ENCODE measurements around the gene PRKCB.

Gene PRKCB

DNA sequence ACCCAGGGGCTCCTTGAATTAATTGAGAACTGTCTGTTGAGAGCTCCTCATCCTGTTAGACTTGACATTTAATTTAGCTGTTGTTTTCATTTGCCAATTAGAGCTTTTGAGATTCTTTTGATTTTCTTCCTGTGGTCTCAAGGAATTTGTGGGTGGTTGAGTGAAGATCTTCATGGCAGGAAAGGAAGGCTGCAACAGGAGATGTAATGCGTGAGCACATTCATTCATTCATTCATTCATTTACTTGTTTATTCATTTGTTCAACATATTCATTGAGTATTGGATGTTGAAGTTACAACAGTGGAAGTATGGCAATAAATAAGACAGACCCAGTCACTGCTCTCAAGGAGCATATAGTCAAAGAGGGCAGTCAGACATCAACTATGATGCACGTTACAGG, 117.7 kb downstream of the PRKCB start:
- TF ChIP-seq FOXP2 (optimal IDR thresholded peaks at IDR 0.05; ENCODE audit: borderline replicate concordance, extremely low read depth, extremely low read length, insufficient read depth), result no peak
- TF ChIP-seq POLR2AphosphoS5 (IDR thresholded peaks at IDR 0.05; ENCODE audit: low read depth, low read length), result no peak
- no peak for TF ChIP-seq SIN3A (IDR thresholded peaks at IDR 0.05; ENCODE audit: borderline replicate concordance, insufficient read depth, low read length)
- TF ChIP-seq TAF1 (IDR thresholded peaks at IDR 0.05; ENCODE audit: borderline replicate concordance, insufficient read depth, low read length), result no peak
- TF ChIP-seq, protein P1, sequence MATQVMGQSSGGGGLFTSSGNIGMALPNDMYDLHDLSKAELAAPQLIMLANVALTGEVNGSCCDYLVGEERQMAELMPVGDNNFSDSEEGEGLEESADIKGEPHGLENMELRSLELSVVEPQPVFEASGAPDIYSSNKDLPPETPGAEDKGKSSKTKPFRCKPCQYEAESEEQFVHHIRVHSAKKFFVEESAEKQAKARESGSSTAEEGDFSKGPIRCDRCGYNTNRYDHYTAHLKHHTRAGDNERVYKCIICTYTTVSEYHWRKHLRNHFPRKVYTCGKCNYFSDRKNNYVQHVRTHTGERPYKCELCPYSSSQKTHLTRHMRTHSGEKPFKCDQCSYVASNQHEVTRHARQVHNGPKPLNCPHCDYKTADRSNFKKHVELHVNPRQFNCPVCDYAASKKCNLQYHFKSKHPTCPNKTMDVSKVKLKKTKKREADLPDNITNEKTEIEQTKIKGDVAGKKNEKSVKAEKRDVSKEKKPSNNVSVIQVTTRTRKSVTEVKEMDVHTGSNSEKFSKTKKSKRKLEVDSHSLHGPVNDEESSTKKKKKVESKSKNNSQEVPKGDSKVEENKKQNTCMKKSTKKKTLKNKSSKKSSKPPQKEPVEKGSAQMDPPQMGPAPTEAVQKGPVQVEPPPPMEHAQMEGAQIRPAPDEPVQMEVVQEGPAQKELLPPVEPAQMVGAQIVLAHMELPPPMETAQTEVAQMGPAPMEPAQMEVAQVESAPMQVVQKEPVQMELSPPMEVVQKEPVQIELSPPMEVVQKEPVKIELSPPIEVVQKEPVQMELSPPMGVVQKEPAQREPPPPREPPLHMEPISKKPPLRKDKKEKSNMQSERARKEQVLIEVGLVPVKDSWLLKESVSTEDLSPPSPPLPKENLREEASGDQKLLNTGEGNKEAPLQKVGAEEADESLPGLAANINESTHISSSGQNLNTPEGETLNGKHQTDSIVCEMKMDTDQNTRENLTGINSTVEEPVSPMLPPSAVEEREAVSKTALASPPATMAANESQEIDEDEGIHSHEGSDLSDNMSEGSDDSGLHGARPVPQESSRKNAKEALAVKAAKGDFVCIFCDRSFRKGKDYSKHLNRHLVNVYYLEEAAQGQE (IDR thresholded peaks at IDR 0.05; ENCODE audit: insufficient read depth in 1 of 2, low read depth in 2 of 2, low read length in 2 of 2), result no peak

DNA sequence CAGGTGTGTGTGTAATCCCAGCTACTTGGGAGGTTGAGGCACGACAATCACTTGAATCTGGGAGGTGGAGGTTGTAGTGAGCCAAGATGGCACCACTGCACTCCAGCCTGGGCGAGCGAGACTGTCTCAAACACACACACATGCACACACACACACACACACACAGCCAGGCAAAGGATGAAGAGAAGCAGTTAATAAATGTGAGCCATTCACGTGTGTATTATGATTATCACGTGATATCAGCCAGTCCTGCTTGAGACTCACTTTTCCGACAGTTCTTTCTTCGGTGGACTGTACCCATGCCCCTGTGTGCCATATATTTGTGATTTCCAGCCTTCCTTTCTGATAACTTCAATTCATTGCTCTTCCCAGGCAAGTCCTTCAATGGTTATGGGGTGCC, 119.3 kb downstream of the PRKCB start:
- TF ChIP-seq TAF1 (IDR thresholded peaks at IDR 0.05; ENCODE audit: borderline replicate concordance, insufficient read depth, low read length), result no peak
- TF ChIP-seq SIN3A (IDR thresholded peaks at IDR 0.05; ENCODE audit: borderline replicate concordance, insufficient read depth, low read length), result no peak
- TF ChIP-seq FOXP2 (optimal IDR thresholded peaks at IDR 0.05; ENCODE audit: borderline replicate concordance, extremely low read depth, extremely low read length, insufficient read depth), result no peak
- TF ChIP-seq, protein P1 (IDR thresholded peaks at IDR 0.05; ENCODE audit: insufficient read depth in 1 of 2, low read depth in 2 of 2, low read length in 2 of 2), result no peak

DNA sequence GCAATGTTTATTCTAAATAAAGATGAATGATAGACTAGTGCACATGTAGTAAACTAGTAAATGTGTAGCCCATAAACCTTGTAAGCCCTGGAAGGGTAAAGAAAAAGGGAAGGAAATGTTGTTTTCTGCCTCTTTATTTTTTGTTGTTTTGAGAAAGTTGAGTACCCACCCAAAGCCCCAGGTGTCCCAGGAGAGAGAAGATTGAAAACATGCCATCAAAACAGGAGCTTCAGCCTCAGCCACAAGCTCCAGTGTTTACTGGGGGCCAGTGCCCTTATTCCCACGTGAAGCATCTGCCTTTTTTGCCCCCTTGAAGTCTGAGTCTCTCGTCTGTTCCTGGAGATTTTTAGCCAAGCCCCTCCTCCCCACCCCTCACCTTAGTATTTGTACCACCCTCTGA, 121.5 kb downstream of the PRKCB start:
- TF ChIP-seq TAF1 (IDR thresholded peaks at IDR 0.05; ENCODE audit: borderline replicate concordance, insufficient read depth, low read length) (no peak), POLR2AphosphoS5 (IDR thresholded peaks at IDR 0.05; ENCODE audit: low read depth, low read length) (no peak), FOXP2 (optimal IDR thresholded peaks at IDR 0.05; ENCODE audit: borderline replicate concordance, extremely low read depth, extremely low read length, insufficient read depth) (no peak), SIN3A (IDR thresholded peaks at IDR 0.05; ENCODE audit: borderline replicate concordance, insufficient read depth, low read length) (no peak)
- TF ChIP-seq, protein P1 (IDR thresholded peaks at IDR 0.05; ENCODE audit: insufficient read depth in 1 of 2, low read depth in 2 of 2, low read length in 2 of 2), result no peak

DNA sequence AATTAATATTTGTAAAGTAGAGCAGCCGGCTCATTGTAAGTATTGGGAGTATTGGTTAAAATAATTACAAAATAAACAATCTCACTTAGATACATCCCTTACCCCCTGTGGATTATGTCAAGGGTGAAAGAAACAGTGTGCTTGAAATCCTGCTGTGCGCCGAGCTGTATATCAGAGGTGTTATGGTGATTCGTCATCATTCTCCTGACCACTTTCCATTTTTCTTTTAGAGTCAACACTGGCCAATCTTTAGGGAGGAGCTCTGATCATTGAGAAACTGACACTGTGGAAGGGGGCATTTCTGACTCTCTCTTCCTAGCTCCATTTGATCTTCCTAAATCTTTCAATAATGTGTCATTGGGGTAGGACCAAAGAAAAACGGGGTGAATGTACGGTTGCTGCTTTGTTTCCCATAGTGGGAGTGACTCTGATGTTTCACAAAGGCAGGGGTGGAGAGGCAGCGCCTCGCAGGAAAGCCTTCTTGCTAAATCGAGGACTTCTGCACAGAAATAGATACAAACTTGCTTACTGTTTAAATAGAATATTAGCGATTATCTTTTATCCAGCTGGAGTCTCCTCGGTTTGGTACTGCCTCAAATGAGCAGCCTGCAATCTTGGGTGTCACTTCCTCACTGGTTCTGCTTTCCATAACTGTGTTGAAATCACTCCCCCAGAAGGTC, 123.4 kb downstream of the PRKCB start:
- no peak for TF ChIP-seq TAF1 (IDR thresholded peaks at IDR 0.05; ENCODE audit: borderline replicate concordance, insufficient read depth, low read length)
- TF ChIP-seq, protein P1 (IDR thresholded peaks at IDR 0.05; ENCODE audit: insufficient read depth in 1 of 2, low read depth in 2 of 2, low read length in 2 of 2), result no peak
- no peak for TF ChIP-seq SIN3A (IDR thresholded peaks at IDR 0.05; ENCODE audit: borderline replicate concordance, insufficient read depth, low read length)
- no peak for TF ChIP-seq POLR2AphosphoS5 (IDR thresholded peaks at IDR 0.05; ENCODE audit: low read depth, low read length)
- no peak for TF ChIP-seq FOXP2 (optimal IDR thresholded peaks at IDR 0.05; ENCODE audit: borderline replicate concordance, extremely low read depth, extremely low read length, insufficient read depth)

DNA sequence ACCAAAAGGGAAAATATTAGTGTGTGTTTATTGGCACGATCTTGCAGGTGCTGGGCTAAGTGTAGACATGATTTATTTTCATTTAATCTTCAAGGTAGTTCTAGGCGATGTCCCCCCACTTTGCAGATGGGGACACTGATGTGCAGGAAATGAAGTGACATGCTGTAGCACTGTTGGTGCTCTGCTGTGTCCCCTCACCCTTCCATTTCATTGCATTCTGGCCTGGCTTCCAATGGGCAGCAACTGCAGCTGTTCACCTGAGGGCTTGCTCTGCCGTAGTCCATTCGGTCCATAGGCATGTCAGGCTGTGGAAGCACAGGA, 123.9 kb downstream of the PRKCB start:
- TF ChIP-seq, protein P1 (IDR thresholded peaks at IDR 0.05; ENCODE audit: insufficient read depth in 1 of 2, low read depth in 2 of 2, low read length in 2 of 2), result no peak
- TF ChIP-seq POLR2AphosphoS5 (IDR thresholded peaks at IDR 0.05; ENCODE audit: low read depth, low read length), result no peak
- no peak for TF ChIP-seq TAF1 (IDR thresholded peaks at IDR 0.05; ENCODE audit: borderline replicate concordance, insufficient read depth, low read length)
- TF ChIP-seq SIN3A (IDR thresholded peaks at IDR 0.05; ENCODE audit: borderline replicate concordance, insufficient read depth, low read length), result no peak
- TF ChIP-seq FOXP2 (optimal IDR thresholded peaks at IDR 0.05; ENCODE audit: borderline replicate concordance, extremely low read depth, extremely low read length, insufficient read depth), result no peak

All from PFSK-1 (cell line).